T-helper 1 cell (primary cell): ENCODE results near the gene MPHOSPH8.
"Not testable (repeated sequence)": the region's sequence is repeated elsewhere in the genome, so short reads cannot be mapped to it uniquely, and the experiment has no call there.

Experiments
- DNase-seq, 5 donors: peaks; one replicate each; pipeline ENCODE4 v3.0.0-alpha.2; 2012 to 2020

The MPHOSPH8 gene

DNA sequence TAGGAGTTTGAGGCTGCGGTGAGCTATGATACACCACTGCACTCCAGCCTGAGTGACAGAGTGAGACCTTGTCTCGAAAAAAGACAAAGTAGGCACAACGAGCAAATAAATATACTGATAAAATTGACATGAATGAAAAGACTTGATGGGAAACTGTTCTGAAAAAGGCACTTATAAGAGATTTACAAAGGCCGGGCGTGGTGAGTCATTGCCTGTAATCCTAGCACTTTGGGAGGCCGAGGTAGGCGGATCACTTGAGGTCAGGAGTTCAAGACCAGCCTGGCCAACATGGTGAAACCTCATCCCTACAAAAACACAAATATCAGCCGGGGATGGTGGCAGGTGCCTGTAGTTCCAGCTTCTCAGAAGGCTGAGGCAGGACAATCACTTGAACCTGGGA, 58.0 kb downstream of the MPHOSPH8 start:
- DNase-seq = not testable (repeated sequence)

DNA sequence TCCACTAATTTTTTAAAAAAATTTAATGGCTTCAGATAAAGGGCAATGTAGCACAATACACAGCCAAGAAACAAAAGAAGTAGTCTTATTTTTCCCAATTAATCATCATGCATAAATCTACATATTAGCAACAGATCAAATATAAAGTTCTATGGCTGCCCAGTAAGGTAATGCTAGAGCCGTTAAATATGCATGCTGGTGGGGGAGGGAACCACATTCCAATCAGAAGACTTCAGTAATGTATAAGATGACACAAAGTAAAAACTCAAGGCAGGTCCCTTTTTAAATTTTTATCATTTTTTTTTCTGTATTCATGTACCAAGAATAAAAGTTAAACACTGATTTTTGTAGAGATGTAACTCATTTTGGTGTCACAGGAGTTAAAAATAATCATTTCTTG, 62.0 kb downstream of the MPHOSPH8 start:
- DNase-seq = no peak

DNA sequence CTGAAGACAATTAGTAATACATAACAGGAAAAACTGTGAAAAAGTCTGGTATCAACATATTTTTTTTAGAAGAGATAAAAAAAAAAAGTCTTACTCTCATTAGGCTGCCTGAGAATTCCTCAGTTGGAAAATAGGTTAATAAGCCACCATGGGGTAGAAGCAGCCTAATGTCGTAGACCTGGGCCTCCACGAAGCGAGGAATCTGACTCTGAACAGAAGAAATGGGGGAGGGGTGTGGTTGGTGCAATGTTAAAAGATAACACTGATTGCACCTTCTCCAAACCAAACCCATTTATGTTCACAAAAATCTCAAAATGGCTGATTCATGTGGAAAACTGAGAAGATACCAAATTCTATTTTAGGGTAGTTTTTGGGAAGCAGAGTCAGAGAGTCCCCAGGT, 62.4 kb downstream of the MPHOSPH8 start:
- DNase-seq = no peak

DNA sequence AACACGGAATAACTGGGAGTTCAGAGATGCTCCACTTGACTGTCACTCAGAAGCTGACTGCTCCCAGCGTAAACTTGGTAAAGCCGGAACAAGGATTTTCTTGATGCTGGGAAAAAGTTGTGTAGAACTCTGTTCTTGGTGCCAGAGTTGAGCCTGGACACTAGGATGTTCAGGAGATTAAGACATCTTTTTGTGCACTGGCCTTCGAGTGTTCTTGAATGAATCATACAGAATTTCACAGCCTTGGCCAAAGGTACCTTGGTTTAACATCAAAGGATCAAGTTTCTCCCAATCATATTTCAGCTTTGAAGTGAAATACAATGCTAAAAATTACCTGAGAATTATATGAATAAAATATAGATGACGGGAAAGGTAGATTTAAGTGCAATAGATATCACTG, 67.5 kb downstream of the MPHOSPH8 start:
- DNase-seq = not testable (repeated sequence)

DNA sequence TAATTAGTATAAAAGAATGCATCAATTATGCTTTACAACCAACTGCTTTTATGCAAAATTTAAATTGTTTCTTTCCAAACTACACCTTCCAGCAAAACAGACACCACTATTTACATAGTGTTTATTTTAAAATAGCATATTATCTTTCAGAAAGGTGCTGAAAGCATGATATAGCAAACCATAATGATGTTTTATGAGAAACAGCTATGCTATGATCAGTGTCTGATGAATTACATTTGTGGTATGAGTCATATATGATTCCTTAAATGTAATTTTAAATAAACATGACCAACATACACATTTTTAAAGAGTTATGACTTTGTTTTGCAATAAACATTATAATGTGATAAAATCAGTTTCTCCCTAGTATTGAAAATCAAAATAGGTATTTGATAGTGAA, 68.2 kb downstream of the MPHOSPH8 start:
- not testable (repeated sequence) for DNase-seq

DNA sequence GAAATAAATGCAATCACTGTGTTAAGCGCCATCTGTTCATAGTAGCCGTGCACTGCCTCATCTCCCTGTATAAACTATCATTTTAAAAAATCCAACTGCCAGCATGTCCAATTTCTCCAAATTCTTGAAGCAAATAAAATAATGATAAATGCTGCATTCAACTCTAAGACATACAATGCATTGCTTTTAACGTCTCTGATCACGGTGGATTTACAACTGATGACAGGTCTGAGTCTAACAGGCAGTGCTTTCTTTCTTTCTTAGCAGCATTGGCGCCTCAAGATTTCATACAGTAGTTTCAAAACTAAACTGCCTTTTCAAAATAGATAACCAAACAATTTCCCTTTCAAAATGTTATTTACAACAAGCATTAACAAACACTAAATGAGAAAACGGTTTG, 70.8 kb downstream of the MPHOSPH8 start:
- not testable (repeated sequence) for DNase-seq

DNA sequence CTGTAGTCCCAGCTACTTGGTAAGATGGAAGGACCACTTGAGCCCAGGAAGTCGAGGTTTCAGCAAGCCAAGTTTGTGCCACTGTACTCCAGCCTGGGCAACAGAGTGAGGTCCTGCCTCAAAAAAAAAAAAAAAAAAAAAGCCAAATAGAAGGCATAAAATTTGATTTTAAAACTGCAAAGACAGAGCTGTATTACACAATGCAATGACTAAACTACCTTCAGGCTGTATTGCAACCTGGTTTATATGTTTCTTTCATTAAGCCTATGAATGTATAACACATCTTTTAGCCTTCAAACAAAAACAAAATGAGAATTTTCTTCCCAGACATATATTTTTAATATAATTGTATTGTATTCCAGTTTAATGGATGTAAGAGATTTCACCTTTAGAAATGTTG, 75.6 kb downstream of the MPHOSPH8 start:
- not testable (repeated sequence) for DNase-seq

DNA sequence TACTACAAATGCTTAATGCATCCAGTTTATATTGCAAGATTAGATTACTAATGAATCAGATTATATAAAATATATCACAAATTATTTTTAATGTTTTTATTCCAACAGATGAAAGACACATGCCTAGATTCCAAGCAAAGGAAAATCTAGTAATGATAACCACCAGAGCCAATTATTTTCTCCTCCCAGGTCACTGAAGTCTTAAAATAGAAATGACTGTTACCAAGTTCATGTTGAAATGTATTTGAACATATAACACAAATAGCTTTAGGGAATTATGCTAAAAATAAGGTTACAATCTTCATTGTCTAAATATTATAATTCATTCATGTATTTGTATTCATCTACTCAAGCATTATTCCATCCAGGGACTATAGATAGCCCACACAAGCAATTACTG, 76.3 kb downstream of the MPHOSPH8 start:
- DNase-seq = not testable (repeated sequence)

DNA sequence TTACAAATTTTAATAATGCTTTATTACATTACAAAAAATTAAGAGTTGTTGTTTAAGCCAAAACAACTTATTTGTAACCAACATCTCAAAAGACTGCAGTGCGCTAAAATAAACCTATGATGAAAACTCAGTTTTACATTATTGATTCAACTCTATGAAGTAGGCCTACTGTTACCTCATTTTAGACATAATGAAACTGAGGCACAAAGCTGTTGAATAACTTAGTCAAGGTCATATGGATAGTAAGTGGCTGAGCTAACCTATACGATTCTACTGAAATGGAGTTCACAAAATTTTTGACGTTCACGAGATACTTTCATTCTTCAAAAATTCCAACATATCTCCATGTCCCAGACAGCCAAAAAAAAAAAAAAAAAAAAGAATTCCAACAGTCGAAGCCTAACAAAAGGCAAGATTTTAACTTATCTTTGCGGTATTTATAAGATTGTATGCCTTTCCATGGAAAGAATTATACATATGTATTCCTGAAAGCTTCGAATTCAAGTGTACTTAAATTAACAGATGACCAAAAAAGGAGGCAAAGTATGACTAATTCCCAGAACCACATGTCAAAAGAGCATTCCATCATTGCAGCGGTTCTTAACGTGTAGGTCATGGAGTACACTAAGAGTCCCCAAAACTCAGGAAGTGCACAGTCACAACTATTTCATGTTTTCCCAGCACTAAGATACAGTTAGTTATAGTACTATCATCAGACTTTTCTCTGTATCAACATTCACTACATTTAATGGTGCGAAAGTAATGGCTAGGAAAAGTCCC, 79.9 kb downstream of the MPHOSPH8 start:
- DNase-seq = peak in 1 of 5 donors; percentile 71

DNA sequence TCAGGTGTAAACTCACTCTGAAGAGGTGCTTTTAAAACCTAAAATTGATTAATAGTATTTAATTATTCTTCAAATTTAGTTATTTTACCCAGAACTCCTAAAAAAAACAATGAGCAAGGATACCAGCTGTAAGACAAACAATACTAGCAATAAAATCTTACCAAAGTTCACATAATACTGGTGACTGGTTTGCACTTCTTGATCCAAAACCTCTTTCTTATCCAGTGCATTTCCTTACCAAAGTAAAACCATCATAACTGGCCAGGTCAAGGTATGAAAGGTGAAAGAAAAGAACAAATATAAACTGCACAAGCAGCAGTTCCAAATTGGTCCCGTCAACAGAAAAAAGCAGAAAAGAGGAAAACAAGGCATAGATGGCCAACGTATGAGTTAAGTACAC, 86.6 kb downstream of the MPHOSPH8 start:
- DNase-seq = no peak
